GM18526 (cell line): ENCODE data around the gene RPL26.

ENCODE experiments used
- POLR2A ChIP-seq: IDR thresholded peaks from 3 replicates; pipeline ENCODE4 v1.6.1; 2011; ENCODE audit not compliant: insufficient read length; ENCODE audit errors: extremely low read depth

RPL26 gene

GRCh38 chr17:8380049-8380448, 2.9 kb downstream of the RPL26 start:
- no peak for TF ChIP-seq POLR2A

DNA sequence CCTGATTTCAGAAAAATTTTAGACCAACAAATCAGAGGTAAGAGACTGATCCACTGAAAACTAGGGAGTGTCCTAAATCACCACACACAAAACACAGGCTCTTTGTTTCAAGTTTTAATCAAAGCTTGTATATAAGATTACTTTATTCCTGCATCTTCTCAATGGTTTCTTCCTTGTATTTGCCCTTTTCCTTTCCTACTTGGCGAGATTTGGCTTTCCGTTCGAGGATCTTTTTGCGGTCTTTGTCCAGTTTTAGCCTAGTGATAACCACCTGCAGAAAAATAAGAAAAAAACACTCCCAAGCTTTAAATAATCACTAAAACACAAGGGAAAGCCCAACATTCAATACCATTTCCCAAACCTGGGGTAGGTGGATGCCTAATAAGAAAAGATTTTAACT, 5.6 kb downstream of the RPL26 start:
- TF ChIP-seq POLR2A: no peak

GRCh38 chr17:8376271-8377067, 6.5 kb downstream of the RPL26 start, which contains the start of gene KRABD2:
Gene KRABD2, minus strand, starts transcription at chr17:8376704.
- peak; percentile 72 for TF ChIP-seq POLR2A

GRCh38 chr17:8375738-8376259, 7.2 kb downstream of the RPL26 start:
- no peak for TF ChIP-seq POLR2A

GRCh38 chr17:8372422-8372821, 10.6 kb downstream of the RPL26 start:
- no peak for TF ChIP-seq POLR2A

DNA sequence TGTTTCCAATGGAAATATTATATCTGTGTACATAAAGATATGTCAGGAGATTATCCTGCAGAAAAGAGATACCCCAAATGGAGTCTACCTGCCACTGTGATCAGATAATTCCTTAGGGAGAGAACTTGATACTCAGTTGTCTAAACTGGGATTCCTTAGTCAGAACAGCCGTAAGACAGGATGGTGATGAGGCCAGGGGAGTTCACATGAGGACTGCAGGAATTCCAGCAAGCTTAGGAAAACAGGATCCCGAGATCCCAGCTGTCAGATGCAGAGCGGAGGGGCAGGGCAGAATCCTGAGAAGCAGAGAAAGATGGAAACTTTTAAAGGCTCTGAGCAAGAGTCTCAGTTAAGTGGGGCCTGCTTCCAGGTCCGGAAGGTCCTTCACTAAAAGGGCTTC, 11.2 kb downstream of the RPL26 start:
- TF ChIP-seq POLR2A: no peak

DNA sequence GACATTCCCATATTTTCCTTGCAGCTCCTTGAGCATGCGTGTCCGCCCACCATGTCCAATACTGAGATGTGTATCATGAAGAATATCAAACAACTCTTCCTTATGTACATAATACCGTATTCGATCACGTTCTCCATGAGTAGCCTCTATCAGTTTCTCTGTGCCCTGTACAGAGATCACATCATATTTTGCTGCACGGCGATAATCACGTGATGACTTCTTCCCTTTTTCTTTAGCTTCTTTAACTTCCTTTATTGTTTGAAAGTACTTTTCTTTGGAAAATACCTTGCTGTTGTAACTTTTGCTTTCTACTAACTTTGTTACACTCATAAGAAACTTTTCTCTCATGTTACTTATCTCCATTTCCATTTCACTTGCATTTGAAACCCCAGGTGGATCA, 13.0 kb downstream of the RPL26 start:
- TF ChIP-seq POLR2A: no peak

- TF ChIP-seq POLR2A: no peak
These were observed 14.8 kb downstream of the RPL26 start for GRCh38 chr17:8368193-8368592.

DNA sequence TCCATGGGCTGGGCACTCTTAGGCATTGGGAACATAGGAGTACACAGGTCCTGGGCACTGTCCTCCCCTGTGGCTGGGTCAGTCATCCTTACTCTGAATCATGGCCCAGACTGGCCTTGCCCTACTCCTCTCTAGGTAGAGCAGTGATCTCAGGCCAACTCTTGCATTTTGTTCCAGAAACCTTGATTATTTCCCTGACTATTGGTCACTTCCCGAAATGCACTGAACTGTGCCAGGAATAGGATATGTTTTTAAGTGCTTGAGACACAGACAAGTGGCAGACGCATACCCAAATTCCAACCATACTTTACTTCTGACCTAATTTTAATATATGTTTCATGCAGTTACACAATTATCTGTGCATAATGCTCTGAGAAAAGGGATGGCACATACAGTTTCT, 16.8 kb downstream of the RPL26 start:
- TF ChIP-seq POLR2A: no peak

GRCh38 chr17:8365143-8365542, 17.9 kb downstream of the RPL26 start:
- no peak for TF ChIP-seq POLR2A

- no peak for TF ChIP-seq POLR2A
These were observed 20.2 kb downstream of the RPL26 start for GRCh38 chr17:8362651-8363332.

GRCh38 chr17:8360751-8361150, 22.2 kb downstream of the RPL26 start:
- no peak for TF ChIP-seq POLR2A

- TF ChIP-seq POLR2A: no peak
These were observed 22.7 kb downstream of the RPL26 start for GRCh38 chr17:8360260-8360659.

- TF ChIP-seq POLR2A: no peak
These were observed 23.2 kb downstream of the RPL26 start for GRCh38 chr17:8359769-8360168.

- TF ChIP-seq POLR2A: no peak
These were observed 25.1 kb downstream of the RPL26 start for GRCh38 chr17:8357910-8358309.

DNA sequence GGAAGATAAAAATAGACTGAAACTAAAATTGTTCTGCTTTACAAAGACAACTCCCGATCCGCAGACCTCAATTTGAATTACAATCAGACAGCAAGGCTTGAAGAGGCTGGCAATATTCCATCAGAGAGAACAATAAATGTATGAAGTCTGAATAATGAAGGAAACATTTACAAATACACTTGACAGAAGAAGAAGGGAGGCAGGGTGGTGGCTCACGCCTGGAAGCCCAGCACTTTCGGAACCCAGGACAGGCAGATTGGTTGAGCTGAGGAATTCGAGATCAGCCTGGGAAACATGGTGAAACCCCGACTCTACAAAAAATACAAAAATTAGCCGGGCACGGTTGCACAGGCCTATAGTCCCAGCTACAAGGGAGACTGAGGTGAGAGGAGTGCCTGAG, 28.8 kb downstream of the RPL26 start:
- TF ChIP-seq POLR2A: no peak
